HepG2 (cell line): ENCODE results near the gene P3H3. TPM values are rescaled to one million over a fixed set of nuclear protein-coding genes. Genes with fewer than 3 reads are reported as not detected.

Source experiments
- FOXO1 ChIP-seq: sonication (generic); formaldehyde crosslinking; IDR thresholded peaks from 2 replicates; pipeline ENCODE4 v1.4.0; 2020; ENCODE audit warnings: missing genetic modification reagents
- MAFK ChIP-seq, 2 experiments: IDR thresholded peaks in 1 of 2; conservative IDR thresholded peaks in 1 of 2; 2 replicates each; pipeline ENCODE4 v1.6.1; 2011; ENCODE audit warnings: improper control_type of control experiment in 2 of 2, low read length in 2 of 2
- ZBTB38 ChIP-seq: sonication (generic); formaldehyde crosslinking; IDR thresholded peaks from 2 replicates; pipeline ENCODE4 v1.5.1; 2020; ENCODE audit warnings: mild to moderate bottlenecking, missing genetic modification reagents
- ZFP36 ChIP-seq: fragments of 150-350 bp; IDR thresholded peaks from 2 replicates; pipeline ENCODE4 v1.6.1; 2018; ENCODE audit warnings: borderline replicate concordance, low read length, low read depth; ENCODE audit not compliant: partially characterized antibody
- ZNF746 ChIP-seq: sonication (generic); formaldehyde crosslinking; IDR thresholded peaks from 2 replicates; pipeline ENCODE4 v1.8.0; 2022; ENCODE audit warnings: mild to moderate bottlenecking, missing genetic modification reagents
- polyA plus RNA-seq, 8 experiments: library from polyadenylated mRNA; depleted of rRNA in 3 of 8; stranded (reverse) in 7 of 8; unstranded in 1 of 8; fragments of >200 nt; fragmentation: Illumina TruSeq in 4 of 8; extraction: Trizol in 4 of 8; gene quantifications; 2 replicates each; pipeline versions ENCODE4 v1.2.1 to v1.2.3, GENCODE V29; 2011 to 2016; ENCODE audit warnings: low read depth in 4 of 8, missing spikeins in 1 of 8, mixed read lengths in 1 of 8; ENCODE audit not compliant: insufficient read depth in 1 of 8
- total RNA-seq, 5 experiments: library from RNA; depleted of rRNA; stranded (reverse); fragments of >200 nt; fragmentation: Illumina TruSeq; extraction: Trizol; gene quantifications; 2 replicates each; pipeline ENCODE4 v1.2.3, GENCODE V29; 2016; ENCODE audit warnings: low read depth in 1 of 5
- TF ChIP-seq, protein P1 (sequence below): IDR thresholded peaks from 2 replicates; pipeline ENCODE4 v1.6.1; 2016; ENCODE audit warnings: missing compliant biosample characterization, missing genetic modification reagents, borderline replicate concordance
- TF ChIP-seq, protein P2 (sequence below): sonication (generic); formaldehyde crosslinking; IDR thresholded peaks from 2 replicates; pipeline ENCODE4 v1.4.0; 2020; ENCODE audit warnings: missing genetic modification reagents

Gene P3H3
- total and polyA plus RNA-seq, 2 of the 13 experiments (the other 11 are each of a cell fraction or from before 2014, with no cell fraction given) = 20.1 to 20.5 TPM

DNA sequence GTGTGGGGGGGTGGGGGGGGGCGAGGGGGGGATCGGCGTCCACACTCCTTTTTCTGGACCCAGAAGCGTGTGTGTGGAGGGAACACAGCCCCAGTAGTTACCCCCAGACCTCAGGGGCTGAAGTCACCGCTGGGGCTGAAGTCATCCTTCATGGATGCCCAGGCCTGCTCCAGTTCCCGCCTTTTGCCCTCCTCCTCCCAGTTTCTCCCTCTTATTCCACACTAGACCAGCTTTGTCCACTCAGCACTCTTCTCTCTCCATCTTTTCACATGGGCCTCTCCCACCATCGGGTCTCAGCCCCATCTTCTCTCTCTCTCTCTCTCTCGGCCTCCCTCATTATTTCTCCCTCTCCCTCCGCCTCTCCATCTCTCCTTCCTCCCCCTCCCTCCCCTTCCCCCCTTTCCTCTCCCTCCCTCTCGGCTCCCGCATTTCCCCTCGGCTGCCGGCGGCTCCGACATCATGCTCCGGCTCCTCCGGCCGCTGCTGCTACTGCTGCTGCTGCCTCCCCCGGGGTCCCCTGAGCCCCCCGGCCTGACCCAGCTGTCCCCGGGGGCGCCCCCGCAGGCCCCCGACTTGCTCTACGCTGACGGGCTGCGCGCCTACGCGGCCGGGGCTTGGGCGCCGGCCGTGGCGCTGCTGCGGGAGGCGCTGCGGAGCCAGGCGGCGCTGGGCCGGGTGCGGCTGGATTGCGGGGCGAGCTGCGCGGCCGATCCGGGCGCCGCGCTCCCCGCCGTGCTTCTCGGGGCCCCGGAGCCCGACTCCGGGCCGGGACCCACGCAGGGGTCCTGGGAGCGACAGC is at the start of gene P3H3 (continued):
- no peak for TF ChIP-seq ZNF746 (CRISPR knock-in tag)
- no peak for TF ChIP-seq ZFP36
- TF ChIP-seq, protein P1, sequence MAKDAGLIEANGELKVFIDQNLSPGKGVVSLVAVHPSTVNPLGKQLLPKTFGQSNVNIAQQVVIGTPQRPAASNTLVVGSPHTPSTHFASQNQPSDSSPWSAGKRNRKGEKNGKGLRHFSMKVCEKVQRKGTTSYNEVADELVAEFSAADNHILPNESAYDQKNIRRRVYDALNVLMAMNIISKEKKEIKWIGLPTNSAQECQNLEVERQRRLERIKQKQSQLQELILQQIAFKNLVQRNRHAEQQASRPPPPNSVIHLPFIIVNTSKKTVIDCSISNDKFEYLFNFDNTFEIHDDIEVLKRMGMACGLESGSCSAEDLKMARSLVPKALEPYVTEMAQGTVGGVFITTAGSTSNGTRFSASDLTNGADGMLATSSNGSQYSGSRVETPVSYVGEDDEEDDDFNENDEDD (CRISPR knock-in tag) = peak; percentile 56; the same call in 1 of the 2 replicates
- no peak for TF ChIP-seq FOXO1
- TF ChIP-seq MAFK (conservative IDR thresholded peaks at IDR 0.05 in 1 of 2, IDR thresholded peaks at IDR 0.05 in 1 of 2; ENCODE audit: low read length in 2 of 2) = peak; percentile 61 to 62; a peak in 3 of 4 replicates
- no peak for TF ChIP-seq ZBTB38 (CRISPR knock-in tag)
- TF ChIP-seq, protein P2, sequence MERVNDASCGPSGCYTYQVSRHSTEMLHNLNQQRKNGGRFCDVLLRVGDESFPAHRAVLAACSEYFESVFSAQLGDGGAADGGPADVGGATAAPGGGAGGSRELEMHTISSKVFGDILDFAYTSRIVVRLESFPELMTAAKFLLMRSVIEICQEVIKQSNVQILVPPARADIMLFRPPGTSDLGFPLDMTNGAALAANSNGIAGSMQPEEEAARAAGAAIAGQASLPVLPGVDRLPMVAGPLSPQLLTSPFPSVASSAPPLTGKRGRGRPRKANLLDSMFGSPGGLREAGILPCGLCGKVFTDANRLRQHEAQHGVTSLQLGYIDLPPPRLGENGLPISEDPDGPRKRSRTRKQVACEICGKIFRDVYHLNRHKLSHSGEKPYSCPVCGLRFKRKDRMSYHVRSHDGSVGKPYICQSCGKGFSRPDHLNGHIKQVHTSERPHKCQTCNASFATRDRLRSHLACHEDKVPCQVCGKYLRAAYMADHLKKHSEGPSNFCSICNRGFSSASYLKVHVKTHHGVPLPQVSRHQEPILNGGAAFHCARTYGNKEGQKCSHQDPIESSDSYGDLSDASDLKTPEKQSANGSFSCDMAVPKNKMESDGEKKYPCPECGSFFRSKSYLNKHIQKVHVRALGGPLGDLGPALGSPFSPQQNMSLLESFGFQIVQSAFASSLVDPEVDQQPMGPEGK (CRISPR knock-in tag) = 0 out of 2 replicates have a peak, but pooled peaks have one; percentile 7
